HCT116 (cell line): ENCODE data around the gene FHIT.

Experiments used
- EZH2 ChIP-seq: fragments of 200-600 bp; sonication (generic); IDR thresholded peaks from 2 replicates; pipeline ENCODE4 v1.6.1; 2017; ENCODE audit warnings: antibody characterized with exemption, mixed run types
- POLR2A ChIP-seq: IDR thresholded peaks from 2 replicates; pipeline ENCODE4 v1.7.0; 2011; ENCODE audit warnings: borderline replicate concordance; ENCODE audit not compliant: insufficient read depth, insufficient read length; ENCODE audit errors: extremely low read depth
- POLR2AphosphoS5 ChIP-seq: IDR thresholded peaks from 2 replicates; pipeline ENCODE4 v1.6.1; 2011; ENCODE audit warnings: mild to moderate bottlenecking, low read depth, low read length, moderate library complexity
- RAD21 ChIP-seq: IDR thresholded peaks from 2 replicates; pipeline ENCODE4 v1.6.1; 2012; ENCODE audit warnings: low read depth, mild to moderate bottlenecking
- YY1 ChIP-seq: IDR thresholded peaks from 2 replicates; pipeline ENCODE4 v1.6.1; 2011; ENCODE audit warnings: low read length, low read depth, moderate library complexity, mild to moderate bottlenecking; ENCODE audit not compliant: insufficient replicate concordance; ENCODE audit errors: extremely low read depth
- TF ChIP-seq, protein P1 (sequence below): IDR thresholded peaks from 2 replicates; pipeline ENCODE4 v1.6.1; 2012
- TF ChIP-seq, protein P2 (sequence below), 3 experiments: fragments of 200-600 bp in 1 of 3; sonication (generic) in 1 of 3; IDR thresholded peaks in 2 of 3; conservative IDR thresholded peaks in 1 of 3; 2 replicates each; pipeline ENCODE4 v1.5.1; 2012 to 2017; ENCODE audit warnings: low read depth in 2 of 3, low read length in 2 of 3, antibody characterized with exemption in 1 of 3, borderline replicate concordance in 1 of 3, control low read depth in 1 of 3, mild to moderate bottlenecking in 1 of 3, mixed read lengths in 1 of 3, mixed run types in 1 of 3, moderate library complexity in 1 of 3; ENCODE audit not compliant: insufficient read depth in 1 of 3
- TF ChIP-seq, protein P3 (sequence below): IDR thresholded peaks from 2 replicates; pipeline ENCODE4 v1.6.1; 2012; ENCODE audit warnings: low read depth

GRCh38 chr3:60186359-60186758 is 1064.9 kb downstream of the FHIT start:
- TF ChIP-seq, protein P1, sequence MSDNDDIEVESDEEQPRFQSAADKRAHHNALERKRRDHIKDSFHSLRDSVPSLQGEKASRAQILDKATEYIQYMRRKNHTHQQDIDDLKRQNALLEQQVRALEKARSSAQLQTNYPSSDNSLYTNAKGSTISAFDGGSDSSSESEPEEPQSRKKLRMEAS = no peak
- TF ChIP-seq EZH2 = no peak
- TF ChIP-seq YY1 = no peak
- TF ChIP-seq, protein P2, sequence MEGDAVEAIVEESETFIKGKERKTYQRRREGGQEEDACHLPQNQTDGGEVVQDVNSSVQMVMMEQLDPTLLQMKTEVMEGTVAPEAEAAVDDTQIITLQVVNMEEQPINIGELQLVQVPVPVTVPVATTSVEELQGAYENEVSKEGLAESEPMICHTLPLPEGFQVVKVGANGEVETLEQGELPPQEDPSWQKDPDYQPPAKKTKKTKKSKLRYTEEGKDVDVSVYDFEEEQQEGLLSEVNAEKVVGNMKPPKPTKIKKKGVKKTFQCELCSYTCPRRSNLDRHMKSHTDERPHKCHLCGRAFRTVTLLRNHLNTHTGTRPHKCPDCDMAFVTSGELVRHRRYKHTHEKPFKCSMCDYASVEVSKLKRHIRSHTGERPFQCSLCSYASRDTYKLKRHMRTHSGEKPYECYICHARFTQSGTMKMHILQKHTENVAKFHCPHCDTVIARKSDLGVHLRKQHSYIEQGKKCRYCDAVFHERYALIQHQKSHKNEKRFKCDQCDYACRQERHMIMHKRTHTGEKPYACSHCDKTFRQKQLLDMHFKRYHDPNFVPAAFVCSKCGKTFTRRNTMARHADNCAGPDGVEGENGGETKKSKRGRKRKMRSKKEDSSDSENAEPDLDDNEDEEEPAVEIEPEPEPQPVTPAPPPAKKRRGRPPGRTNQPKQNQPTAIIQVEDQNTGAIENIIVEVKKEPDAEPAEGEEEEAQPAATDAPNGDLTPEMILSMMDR (IDR thresholded peaks at IDR 0.05 in 2 of 3, conservative IDR thresholded peaks at IDR 0.05 in 1 of 3; ENCODE audit: borderline replicate concordance in 1 of 3, insufficient read depth in 1 of 3, low read depth in 2 of 3, low read length in 2 of 3) = no peak
- no peak for TF ChIP-seq RAD21
- TF ChIP-seq POLR2AphosphoS5 = no peak
- TF ChIP-seq, protein P3, sequence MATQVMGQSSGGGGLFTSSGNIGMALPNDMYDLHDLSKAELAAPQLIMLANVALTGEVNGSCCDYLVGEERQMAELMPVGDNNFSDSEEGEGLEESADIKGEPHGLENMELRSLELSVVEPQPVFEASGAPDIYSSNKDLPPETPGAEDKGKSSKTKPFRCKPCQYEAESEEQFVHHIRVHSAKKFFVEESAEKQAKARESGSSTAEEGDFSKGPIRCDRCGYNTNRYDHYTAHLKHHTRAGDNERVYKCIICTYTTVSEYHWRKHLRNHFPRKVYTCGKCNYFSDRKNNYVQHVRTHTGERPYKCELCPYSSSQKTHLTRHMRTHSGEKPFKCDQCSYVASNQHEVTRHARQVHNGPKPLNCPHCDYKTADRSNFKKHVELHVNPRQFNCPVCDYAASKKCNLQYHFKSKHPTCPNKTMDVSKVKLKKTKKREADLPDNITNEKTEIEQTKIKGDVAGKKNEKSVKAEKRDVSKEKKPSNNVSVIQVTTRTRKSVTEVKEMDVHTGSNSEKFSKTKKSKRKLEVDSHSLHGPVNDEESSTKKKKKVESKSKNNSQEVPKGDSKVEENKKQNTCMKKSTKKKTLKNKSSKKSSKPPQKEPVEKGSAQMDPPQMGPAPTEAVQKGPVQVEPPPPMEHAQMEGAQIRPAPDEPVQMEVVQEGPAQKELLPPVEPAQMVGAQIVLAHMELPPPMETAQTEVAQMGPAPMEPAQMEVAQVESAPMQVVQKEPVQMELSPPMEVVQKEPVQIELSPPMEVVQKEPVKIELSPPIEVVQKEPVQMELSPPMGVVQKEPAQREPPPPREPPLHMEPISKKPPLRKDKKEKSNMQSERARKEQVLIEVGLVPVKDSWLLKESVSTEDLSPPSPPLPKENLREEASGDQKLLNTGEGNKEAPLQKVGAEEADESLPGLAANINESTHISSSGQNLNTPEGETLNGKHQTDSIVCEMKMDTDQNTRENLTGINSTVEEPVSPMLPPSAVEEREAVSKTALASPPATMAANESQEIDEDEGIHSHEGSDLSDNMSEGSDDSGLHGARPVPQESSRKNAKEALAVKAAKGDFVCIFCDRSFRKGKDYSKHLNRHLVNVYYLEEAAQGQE = no peak
- TF ChIP-seq POLR2A = no peak
